Transverse colon (tissue), 4 donors: ENCODE measurements around the gene CHIT1.

Experiments used
- POLR2A ChIP-seq: fragments of 450-650 bp; IDR thresholded peaks from one replicate; pipeline ENCODE4 v1.6.1; 2016; ENCODE audit warnings: antibody characterized with exemption, mild to moderate bottlenecking, moderate library complexity
- POLR2AphosphoS5 ChIP-seq, 3 donors: sonication (generic); formaldehyde crosslinking; IDR thresholded peaks; one replicate each; pipeline ENCODE4 v1.6.1; 2016; ENCODE audit warnings: antibody characterized with exemption in 3 of 3
- TF ChIP-seq, protein P1 (sequence below), 5 experiments: fragments of 200-600 bp in 3 of 5; fragments of 450-650 bp in 2 of 5; sonication (generic) in 3 of 5; IDR thresholded peaks; 1 replicate in 2 of 5; 2 replicates in 3 of 5; pipeline ENCODE4 v1.5.1; 2016 to 2017; ENCODE audit warnings: antibody characterized with exemption in 5 of 5, inconsistent platforms in 3 of 5, mild to moderate bottlenecking in 2 of 5, moderate library complexity in 1 of 5

DNA sequence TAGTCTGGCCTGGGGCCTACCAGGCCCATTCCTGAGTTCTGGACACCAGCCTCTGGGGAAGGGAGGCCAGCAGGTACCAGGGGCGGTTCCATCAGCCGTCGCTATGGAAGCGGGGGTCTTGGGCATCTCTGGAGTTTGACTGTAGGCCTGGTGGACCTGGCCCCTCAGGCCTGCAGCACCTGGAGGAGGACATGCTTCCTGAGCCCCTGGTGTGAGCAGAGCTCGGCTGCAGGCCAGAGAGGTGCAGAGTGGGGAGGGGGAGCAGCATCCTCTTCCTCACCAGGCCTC is 61.6 kb downstream of the CHIT1 start:
- TF ChIP-seq, protein P1, sequence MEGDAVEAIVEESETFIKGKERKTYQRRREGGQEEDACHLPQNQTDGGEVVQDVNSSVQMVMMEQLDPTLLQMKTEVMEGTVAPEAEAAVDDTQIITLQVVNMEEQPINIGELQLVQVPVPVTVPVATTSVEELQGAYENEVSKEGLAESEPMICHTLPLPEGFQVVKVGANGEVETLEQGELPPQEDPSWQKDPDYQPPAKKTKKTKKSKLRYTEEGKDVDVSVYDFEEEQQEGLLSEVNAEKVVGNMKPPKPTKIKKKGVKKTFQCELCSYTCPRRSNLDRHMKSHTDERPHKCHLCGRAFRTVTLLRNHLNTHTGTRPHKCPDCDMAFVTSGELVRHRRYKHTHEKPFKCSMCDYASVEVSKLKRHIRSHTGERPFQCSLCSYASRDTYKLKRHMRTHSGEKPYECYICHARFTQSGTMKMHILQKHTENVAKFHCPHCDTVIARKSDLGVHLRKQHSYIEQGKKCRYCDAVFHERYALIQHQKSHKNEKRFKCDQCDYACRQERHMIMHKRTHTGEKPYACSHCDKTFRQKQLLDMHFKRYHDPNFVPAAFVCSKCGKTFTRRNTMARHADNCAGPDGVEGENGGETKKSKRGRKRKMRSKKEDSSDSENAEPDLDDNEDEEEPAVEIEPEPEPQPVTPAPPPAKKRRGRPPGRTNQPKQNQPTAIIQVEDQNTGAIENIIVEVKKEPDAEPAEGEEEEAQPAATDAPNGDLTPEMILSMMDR (IDR thresholded peaks at IDR 0.05): no peak
- TF ChIP-seq POLR2A (no peak), POLR2AphosphoS5 (IDR thresholded peaks at IDR 0.05) (no peak)
